Measurements from ENCODE around the gene PROSER3. TPM values are rescaled to one million over a fixed set of nuclear protein-coding genes. Genes with fewer than 3 reads are reported as not detected.
"Not testable (repeated sequence)": the region's sequence is repeated elsewhere in the genome, so short reads cannot be mapped to it uniquely, and the experiment has no call there.

The PROSER3 gene
- polyA plus RNA-seq, 3 donors from 2014 or later, result 1.2 to 7.8 (median 2.2) TPM

GRCh38 chr19:35717665-35718344, 40.2 kb upstream of the PROSER3 start, which contains the start of gene KMT2B:
KMT2B (plus strand) TSS chr19:35718003; CDS start chr19:35718019, 16 bp downstream.
- no peak for DNase-seq
- H3K36me3 Mint-ChIP-seq, result peaks cover 0 to 4% (median 0%) of the 10 kb centered on the region in 3 donors
- peaks cover 32% of the 10 kb centered on the region in 2 donors for H3K4me1 Mint-ChIP-seq
- peaks cover under 1 to 5% (median 3%) of the 10 kb centered on the region in 3 donors for H3K27me3 Mint-ChIP-seq (ENCODE audit: low read depth in 3 of 3)
- H3K4me3 Mint-ChIP-seq, result peak within 1 kb of the TSS; percentile 91 to 98 (median 94)
- H3K27ac Mint-ChIP-seq, result peak within 1 kb of the TSS; percentile 87 to 99 (median 96)
- H3K9me3 Mint-ChIP-seq, result no peaks in the 10 kb centered on the region

- peak; percentile 33 to 37 (median 36) for DNase-seq
- H3K9me3 Mint-ChIP-seq, result no peaks in the 10 kb centered on the region
- peaks cover 32% of the 10 kb centered on the region in 2 donors for H3K4me1 Mint-ChIP-seq
- peak overlapping the region in 5 of 6 donors; percentile 74 to 93 (median 88) for H3K27ac Mint-ChIP-seq
- peak overlapping the region; percentile 81 to 89 (median 88) for H3K4me3 Mint-ChIP-seq
- peaks cover 0 to 8% (median 0%) of the 10 kb centered on the region in 3 donors for H3K36me3 Mint-ChIP-seq
- H3K27me3 Mint-ChIP-seq (ENCODE audit: low read depth in 3 of 3), result peaks cover 0 to 3% (median 3%) of the 10 kb centered on the region in 3 donors
Measured at GRCh38 chr19:35718345-35719041, 39.5 kb upstream of the PROSER3 start.

DNA sequence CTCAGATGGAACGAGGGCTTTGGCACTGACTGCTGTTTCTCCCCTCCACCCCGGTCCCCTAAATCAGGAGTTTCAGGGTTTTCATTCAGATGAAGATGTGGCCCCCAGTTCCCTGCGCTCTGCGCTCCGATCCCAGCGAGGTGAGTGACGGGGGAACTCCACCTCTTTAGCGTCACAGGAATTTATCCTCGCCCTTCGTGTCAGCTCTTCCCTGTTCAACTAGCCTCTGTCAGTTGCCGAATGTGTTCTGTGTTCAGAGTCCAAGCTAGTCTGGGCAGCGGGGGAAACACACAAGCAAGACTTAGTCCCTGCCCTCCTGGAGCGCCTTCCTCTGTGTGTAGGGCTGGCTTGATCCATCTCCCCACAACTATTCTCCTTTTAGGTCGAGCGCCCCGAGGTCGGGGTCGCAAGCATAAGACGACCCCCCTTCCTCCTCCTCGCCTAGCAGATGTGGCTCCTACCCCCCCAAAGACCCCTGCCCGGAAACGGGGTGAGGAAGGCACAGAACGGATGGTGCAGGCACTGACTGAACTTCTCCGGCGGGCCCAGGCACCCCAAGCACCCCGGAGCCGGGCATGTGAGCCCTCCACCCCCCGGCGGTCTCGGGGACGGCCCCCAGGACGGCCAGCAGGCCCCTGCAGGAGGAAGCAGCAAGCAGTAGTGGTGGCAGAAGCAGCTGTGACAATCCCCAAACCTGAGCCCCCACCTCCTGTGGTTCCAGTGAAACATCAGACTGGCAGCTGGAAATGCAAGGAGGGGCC, 38.4 kb upstream of the PROSER3 start:
- Mint-ChIP-seq H3K4me3 (peak overlapping the region; percentile 81 to 89 (median 88)), H3K9me3 (no peaks in the 10 kb centered on the region), H3K4me1 (peaks cover 32% of the 10 kb centered on the region in 2 donors), H3K36me3 (peaks cover 0 to 14% (median 5%) of the 10 kb centered on the region in 3 donors), H3K27ac (peak overlapping the region; percentile 49 to 88 (median 73)), H3K27me3 (ENCODE audit: low read depth in 3 of 3) (peaks cover 0 to 3% (median 3%) of the 10 kb centered on the region in 3 donors)
- no peak for DNase-seq

- no peak for DNase-seq
- Mint-ChIP-seq H3K27me3 (ENCODE audit: low read depth in 3 of 3) (peaks cover 0 to 3% (median 3%) of the 10 kb centered on the region in 3 donors), H3K27ac (peak overlapping the region in 2 of 6 donors; percentile 31 to 72), H3K36me3 (peaks cover 0 to 14% (median 5%) of the 10 kb centered on the region in 3 donors), H3K4me1 (peaks cover 30 to 32% of the 10 kb centered on the region in 2 donors), H3K9me3 (no peaks in the 10 kb centered on the region), H3K4me3 (peak overlapping the region in 1 of 5 donors; percentile 22)
Measured at GRCh38 chr19:35720163-35720524, 37.8 kb upstream of the PROSER3 start.

- Mint-ChIP-seq H3K27me3 (ENCODE audit: low read depth in 3 of 3) (peaks cover 0 to 3% (median 3%) of the 10 kb centered on the region in 3 donors), H3K9me3 (no peaks in the 10 kb centered on the region), H3K27ac (no peak overlapping the region), H3K4me3 (no peak overlapping the region), H3K4me1 (peaks cover 30 to 32% of the 10 kb centered on the region in 2 donors), H3K36me3 (peaks cover 0 to 17% (median 5%) of the 10 kb centered on the region in 3 donors)
- DNase-seq, result no peak
Measured at GRCh38 chr19:35720648-35721047, 37.3 kb upstream of the PROSER3 start.

DNA sequence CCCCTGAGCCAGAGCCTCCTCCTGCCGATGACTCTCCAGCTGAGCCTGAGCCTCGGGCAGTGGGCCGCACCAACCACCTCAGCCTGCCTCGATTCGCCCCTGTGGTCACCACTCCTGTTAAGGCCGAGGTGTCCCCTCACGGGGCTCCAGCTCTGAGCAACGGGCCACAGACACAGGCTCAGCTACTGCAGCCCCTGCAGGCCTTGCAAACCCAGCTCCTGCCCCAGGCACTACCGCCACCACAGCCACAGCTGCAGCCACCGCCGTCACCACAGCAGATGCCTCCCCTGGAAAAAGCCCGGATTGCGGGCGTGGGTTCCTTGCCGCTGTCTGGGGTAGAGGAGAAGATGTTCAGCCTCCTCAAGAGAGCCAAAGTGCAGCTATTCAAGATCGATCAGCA, 36.6 kb upstream of the PROSER3 start:
- Mint-ChIP-seq H3K9me3 (no peaks in the 10 kb centered on the region), H3K4me3 (no peak overlapping the region), H3K27ac (no peak overlapping the region), H3K27me3 (ENCODE audit: low read depth in 3 of 3) (peaks cover 0 to 3% (median 1%) of the 10 kb centered on the region in 3 donors), H3K36me3 (peaks cover 0 to 24% (median 5%) of the 10 kb centered on the region in 3 donors), H3K4me1 (peaks cover 23 to 25% of the 10 kb centered on the region in 2 donors)
- DNase-seq, result no peak

DNA sequence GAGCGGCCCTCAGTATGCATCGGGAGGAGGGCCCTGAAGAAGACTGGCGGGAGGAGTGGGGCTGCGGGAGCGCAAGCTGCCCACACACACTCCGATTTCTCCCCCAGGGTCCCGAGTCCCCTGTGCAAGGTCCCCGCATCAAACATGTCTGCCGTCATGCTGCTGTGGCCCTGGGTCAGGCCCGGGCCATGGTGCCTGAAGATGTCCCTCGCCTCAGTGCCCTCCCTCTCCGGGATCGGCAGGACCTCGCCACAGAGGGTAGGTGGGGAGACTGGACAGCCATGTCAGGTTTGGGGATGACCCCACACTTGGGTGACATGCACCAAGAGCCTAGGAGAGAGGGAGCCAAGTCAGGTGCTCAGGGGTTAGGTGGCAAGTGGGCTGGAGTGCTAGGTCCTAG, 35.5 kb upstream of the PROSER3 start:
- peaks cover 17 to 20% of the 10 kb centered on the region in 2 donors for H3K4me1 Mint-ChIP-seq
- H3K4me3 Mint-ChIP-seq, result no peak overlapping the region
- no peaks in the 10 kb centered on the region for H3K9me3 Mint-ChIP-seq
- peaks cover 0 to 3% (median 0%) of the 10 kb centered on the region in 3 donors for H3K27me3 Mint-ChIP-seq (ENCODE audit: low read depth in 3 of 3)
- H3K36me3 Mint-ChIP-seq, result peaks cover 0 to 28% (median 5%) of the 10 kb centered on the region in 3 donors
- DNase-seq, result no peak
- H3K27ac Mint-ChIP-seq, result no peak overlapping the region

GRCh38 chr19:35722897-35723296, 35.1 kb upstream of the PROSER3 start:
- Mint-ChIP-seq H3K36me3 (peaks cover 0 to 28% (median 5%) of the 10 kb centered on the region in 3 donors), H3K27me3 (ENCODE audit: low read depth in 3 of 3) (peaks cover 0 to 3% (median 0%) of the 10 kb centered on the region in 3 donors), H3K27ac (no peak overlapping the region), H3K4me3 (no peak overlapping the region), H3K4me1 (peaks cover 17 to 20% of the 10 kb centered on the region in 2 donors), H3K9me3 (no peaks in the 10 kb centered on the region)
- no peak for DNase-seq

GRCh38 chr19:35723671-35724070, 34.3 kb upstream of the PROSER3 start:
- peaks cover 0 to 34% (median 5%) of the 10 kb centered on the region in 3 donors for H3K36me3 Mint-ChIP-seq
- H3K4me1 Mint-ChIP-seq, result peaks cover 15 to 17% of the 10 kb centered on the region in 2 donors
- peaks cover 0 to 3% (median 0%) of the 10 kb centered on the region in 3 donors for H3K27me3 Mint-ChIP-seq (ENCODE audit: low read depth in 3 of 3)
- H3K9me3 Mint-ChIP-seq, result no peaks in the 10 kb centered on the region
- no peak overlapping the region for H3K4me3 Mint-ChIP-seq
- no peak overlapping the region for H3K27ac Mint-ChIP-seq
- no peak for DNase-seq

DNA sequence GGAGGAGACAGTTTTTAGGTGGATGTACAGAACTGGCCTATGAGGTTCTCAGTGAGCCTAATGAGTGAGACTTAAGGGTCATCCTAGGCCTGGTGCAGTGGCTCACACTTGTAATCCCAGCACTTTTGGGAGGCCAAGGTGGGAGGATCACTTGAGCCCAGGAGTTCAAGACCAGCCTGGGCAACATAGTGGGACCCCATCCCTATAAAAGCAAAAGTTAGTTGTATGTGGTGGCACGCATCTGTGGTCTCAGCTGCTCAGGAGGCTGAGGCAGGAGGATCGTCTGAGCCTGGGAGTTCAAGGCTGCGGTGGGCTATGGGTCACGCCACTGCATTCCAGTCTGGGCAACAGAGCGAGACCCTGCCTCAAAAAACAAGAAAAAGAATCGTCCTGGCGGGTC, 33.8 kb upstream of the PROSER3 start:
- Mint-ChIP-seq H3K36me3 (peaks cover 0 to 34% (median 5%) of the 10 kb centered on the region in 3 donors), H3K4me1 (peaks cover 11 to 12% of the 10 kb centered on the region in 2 donors)
- not testable (repeated sequence) for H3K27ac Mint-ChIP-seq; H3K4me3 Mint-ChIP-seq; H3K27me3 Mint-ChIP-seq (ENCODE audit: low read depth in 3 of 3); H3K9me3 Mint-ChIP-seq; DNase-seq

DNA sequence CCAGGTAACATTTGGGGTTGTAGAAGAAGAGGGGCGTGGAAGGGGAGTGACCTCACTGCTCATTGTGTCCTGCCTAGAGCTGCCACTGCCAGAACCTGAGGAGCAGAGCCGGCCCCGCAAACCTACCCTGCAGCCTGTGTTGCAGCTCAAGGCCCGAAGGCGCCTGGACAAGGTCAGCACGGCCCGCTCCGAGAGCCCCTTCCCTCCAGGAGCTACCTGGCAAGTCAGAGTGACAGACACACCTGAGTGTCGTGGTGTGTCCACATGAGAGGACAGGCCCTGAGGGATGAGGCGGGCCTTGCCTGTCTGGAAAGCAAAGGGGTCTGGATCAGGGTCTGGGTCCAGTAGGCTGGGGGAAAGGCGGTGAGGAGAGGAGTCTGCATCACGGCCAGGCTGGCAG, 33.4 kb upstream of the PROSER3 start:
- DNase-seq, result no peak
- peaks cover 3 to 37% (median 5%) of the 10 kb centered on the region in 3 donors for H3K36me3 Mint-ChIP-seq
- H3K27ac Mint-ChIP-seq, result no peak overlapping the region
- H3K27me3 Mint-ChIP-seq (ENCODE audit: low read depth in 3 of 3), result no peaks in the 10 kb centered on the region
- H3K9me3 Mint-ChIP-seq, result no peaks in the 10 kb centered on the region
- no peak overlapping the region for H3K4me3 Mint-ChIP-seq
- peaks cover 6 to 8% of the 10 kb centered on the region in 2 donors for H3K4me1 Mint-ChIP-seq

DNA sequence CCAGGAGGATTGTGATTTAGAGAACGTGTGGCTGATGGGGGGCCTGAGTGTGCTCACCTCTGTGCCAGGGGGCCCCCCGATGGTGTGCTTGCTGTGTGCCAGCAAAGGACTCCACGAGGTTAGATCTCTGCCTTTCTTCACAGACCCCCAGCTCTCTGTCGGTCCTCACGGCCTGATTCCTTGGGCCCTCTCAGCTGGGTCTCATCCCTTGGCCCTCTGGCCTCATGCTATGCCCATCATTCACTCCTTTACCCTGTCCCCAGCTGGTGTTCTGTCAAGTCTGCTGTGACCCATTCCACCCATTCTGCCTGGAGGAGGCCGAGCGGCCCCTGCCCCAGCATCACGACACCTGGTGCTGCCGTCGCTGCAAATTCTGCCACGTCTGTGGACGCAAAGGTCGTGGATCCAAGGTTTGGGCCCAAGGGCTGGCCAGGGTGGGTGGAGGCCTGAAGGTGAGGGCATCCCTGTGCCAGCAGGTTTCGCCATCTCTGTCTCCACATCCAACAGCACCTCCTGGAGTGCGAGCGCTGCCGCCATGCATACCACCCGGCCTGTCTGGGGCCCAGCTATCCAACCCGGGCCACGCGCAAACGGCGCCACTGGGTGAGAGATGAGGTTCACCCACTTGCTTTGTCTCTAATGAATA, 32.6 kb upstream of the PROSER3 start:
- Mint-ChIP-seq H3K9me3 (no peaks in the 10 kb centered on the region), H3K27me3 (ENCODE audit: low read depth in 3 of 3) (no peaks in the 10 kb centered on the region), H3K27ac (no peak overlapping the region), H3K36me3 (peaks cover 6 to 35% (median 8%) of the 10 kb centered on the region in 3 donors), H3K4me1 (peaks cover 2 to 3% of the 10 kb centered on the region in 2 donors), H3K4me3 (no peak overlapping the region)
- no peak for DNase-seq

Measured in immature natural killer cell (primary cell).